NOMO-1 (cell line): ENCODE measurements around the gene FAM171A1.
"Not testable (repeated sequence)": the region's sequence is repeated elsewhere in the genome, so short reads cannot be mapped to it uniquely, and the experiment has no call there.

Source experiments
- DNase-seq, 2 experiments: peaks; one replicate each; lab custom pipeline; 2025; ENCODE audit not compliant: unreplicated experiment in 2 of 2; lab: John Stamatoyannopoulos, UW

Gene FAM171A1

DNA sequence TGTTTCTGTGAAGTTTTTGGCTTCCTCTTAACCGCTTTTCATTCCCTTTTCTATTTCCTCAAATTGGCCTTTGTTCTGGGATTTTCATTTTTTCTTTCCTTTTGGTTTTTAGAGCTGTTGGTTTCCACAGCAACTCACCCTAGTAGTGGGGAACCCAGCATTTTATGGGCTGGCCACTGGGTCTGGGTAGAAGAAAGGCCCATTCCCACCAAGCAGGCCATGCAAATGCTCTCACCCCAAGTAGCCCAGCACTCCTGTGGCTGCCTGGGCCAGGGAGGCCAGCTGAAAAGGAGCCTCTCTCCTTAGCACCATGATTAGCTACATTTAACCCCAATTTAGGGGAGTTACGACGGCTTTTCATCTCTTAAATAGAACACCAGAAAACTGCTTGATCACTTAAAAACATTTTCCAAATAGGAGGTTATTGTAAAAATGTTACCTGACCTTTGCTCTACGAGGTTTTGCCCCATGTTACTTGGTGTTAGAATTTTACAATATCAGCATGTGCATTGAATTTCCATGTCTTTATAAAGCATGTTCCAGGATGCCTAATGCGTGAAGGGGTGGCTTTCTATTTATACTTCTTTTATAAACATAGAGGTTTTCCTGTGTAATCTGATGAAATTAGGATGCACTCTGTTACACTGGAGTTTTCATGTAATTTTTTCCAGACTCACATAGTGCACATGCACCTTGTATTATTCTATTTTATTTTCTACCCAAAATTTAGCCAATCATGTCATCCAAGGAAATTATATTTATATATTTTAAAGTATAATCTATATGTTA is 75.4 kb downstream of the FAM171A1 start:
- DNase-seq = no peak

DNA sequence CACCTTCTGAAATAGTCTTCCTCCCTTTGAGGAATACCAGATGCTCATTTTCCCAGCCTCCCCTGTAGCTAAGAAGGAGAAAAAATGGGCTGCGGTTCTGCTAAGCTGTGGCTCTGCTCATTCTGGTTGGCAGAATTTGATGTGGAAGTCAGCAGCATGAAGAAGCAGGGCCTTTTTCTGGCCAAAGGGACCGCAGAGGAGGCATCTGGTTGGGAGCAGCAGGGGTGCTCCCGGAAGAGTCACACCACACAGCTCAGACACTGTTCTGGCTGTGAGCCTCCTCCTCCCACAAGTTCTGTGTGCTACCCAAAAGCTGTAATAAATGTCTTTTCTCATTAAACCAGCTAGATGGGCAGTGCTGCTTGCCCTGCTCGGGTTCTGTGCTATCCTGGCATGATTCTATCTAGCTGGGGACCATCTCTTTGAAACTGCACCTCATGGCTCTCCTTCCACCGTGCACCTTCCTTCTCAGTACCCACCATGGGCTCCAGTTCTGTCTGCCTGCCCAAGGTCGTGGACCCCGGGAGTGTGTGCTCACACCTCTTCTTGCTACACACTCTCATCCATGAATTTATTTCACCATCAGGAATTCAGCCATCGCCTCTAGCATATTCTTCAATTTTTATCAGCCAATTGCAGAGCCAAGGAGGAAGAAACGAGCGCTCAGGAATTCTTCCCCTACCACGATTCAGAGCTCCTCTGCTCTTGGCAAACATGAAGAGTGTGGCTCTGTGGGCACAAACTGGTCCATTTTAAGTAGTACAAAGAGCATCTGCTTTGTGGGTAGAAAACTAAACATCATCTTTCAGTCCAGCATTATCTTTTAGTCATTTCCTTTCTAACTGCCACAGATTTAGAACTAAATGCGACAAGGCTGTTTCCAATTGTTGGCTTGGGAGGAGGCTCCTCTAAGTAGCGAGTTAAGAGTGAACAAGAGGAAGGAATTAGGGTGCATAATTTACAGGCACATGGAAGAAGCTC is 76.9 kb downstream of the FAM171A1 start:
- DNase-seq = no peak

DNA sequence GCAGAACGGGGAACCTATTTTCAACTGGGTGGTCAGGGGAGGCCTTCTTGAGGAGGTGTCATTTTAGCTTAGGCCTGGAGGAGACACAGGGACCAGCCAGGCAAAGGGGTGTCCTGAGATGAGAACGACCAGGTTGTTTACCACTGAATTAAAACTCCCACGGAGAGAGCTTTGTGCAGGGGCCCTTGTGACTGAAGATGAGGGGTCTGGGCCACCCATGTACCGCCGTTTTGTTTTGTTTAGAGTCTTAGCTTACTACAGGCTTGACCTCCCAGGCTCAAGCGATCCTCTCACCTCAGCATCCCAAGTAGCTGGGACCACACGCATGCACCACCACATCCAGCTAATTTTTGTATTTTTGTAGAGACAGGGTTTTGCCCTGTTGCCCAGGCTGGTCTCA is 80.4 kb downstream of the FAM171A1 start:
- DNase-seq = no peak

DNA sequence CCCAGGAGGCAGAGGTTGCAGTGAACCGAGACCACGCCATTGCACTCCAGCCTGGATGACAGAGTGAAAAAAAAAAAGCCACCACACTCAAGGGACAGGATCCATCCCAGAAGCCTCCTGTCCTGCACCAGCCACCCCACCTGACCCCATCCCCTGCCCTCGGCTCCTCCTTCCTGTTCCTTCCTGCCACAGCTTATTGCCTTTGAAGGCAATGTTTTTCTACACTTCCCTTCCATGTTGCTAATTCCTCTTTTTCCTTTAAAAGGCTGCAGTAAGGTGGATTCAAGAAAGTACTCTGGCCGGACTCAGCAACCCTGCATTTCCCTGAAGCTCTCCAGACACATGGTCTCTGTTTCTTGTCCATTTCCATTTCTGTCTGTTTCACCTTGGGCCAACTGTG is 80.9 kb downstream of the FAM171A1 start:
- DNase-seq = no peak

GRCh38 chr10:15280974-15281373 is 90.1 kb downstream of the FAM171A1 start:
- no peak for DNase-seq

- DNase-seq = no peak
Observed at GRCh38 chr10:15280462-15280861, 90.6 kb downstream of the FAM171A1 start.

- no peak for DNase-seq
Observed at GRCh38 chr10:15279236-15279635, 91.9 kb downstream of the FAM171A1 start.

DNA sequence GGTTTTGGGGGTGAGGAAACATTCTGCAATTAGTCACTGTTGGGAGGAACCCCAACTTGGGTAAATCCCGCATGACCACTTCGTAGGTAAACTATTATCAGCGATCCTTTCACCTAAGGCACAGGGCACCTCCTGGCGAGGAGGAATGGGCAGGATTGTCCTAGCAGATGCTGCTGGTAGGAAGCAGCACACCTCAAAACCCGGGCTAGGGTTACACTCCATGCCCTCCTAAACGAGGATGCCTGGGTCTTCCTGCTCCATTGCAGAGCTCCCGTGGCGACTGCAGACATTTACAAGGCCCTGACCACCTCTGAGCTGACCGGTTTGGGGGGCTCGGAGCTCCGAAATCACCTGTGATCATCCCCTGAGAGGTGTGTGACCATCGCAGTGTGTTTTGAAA is 92.3 kb downstream of the FAM171A1 start:
- DNase-seq = no peak

GRCh38 chr10:15276039-15276438 is 95.0 kb downstream of the FAM171A1 start:
- DNase-seq = not testable (repeated sequence)

DNA sequence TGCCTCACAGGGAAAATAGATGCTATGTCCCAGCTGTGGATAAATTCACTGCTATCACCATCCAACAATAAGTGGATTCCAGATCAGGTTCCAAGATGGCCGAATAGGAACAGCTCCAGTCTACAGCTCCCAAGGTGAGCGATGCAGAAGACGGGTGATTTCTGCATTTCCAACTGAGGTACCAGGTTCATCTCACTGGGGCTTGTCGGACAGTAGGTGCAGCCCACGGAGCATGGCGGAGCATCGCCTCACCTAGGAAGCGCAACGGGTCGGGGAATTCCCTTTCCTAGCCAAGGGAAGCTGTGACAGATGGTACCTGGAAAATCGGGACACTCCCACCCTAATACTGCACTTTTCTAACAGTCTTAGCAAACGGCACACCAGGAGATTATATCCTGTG is 101.3 kb downstream of the FAM171A1 start:
- not testable (repeated sequence) for DNase-seq

- no peak for DNase-seq
Observed at GRCh38 chr10:15267496-15267895, 103.6 kb downstream of the FAM171A1 start.

GRCh38 chr10:15266117-15266516 is 105.0 kb downstream of the FAM171A1 start:
- no peak for DNase-seq

GRCh38 chr10:15265558-15265957 is 105.5 kb downstream of the FAM171A1 start:
- no peak for DNase-seq

- DNase-seq = no peak
Observed at GRCh38 chr10:15265056-15265455, 106.0 kb downstream of the FAM171A1 start.

GRCh38 chr10:15263657-15264323 is 107.3 kb downstream of the FAM171A1 start:
- no peak for DNase-seq

GRCh38 chr10:15262036-15262713 is 108.9 kb downstream of the FAM171A1 start:
- no peak for DNase-seq

DNA sequence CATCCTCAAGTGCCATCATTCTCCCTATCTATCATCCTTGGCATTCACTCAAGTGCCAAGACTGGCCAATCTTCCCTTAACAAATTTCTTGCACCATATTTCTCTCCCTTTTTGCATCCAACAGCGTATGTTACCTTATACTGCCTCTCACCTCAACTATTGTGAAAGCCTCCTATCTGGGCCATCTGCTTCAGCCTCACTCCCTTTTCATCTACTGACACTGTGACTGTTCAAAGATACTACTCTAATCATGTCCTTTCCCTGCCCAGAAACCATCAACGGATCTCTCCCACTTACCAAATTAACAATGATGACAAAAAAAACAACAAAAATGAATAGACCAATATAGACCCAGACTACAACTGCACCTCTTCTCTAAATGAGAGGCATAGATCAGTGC is 112.0 kb downstream of the FAM171A1 start:
- DNase-seq = no peak

GRCh38 chr10:15258255-15258654 is 112.8 kb downstream of the FAM171A1 start:
- no peak for DNase-seq

DNA sequence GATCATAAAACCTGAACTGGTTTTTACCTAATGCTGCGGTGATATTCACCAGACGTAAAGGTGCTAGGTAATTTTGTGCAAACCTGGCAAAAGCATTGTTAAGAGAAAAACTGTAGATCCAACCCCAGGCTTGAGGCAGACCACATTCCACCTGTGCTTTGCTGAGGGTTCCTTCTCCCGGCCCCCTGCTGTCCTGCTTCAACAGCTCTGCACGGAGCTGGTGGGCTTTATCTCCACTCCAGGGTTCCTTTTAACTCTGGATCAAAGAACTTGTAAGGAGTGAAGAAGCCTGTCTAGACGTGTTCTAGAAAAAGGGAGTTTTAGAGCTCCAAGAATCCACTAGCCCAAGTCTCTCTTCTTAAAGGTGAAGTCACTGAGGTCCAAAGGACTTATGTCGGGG is 115.1 kb downstream of the FAM171A1 start:
- no peak for DNase-seq

DNA sequence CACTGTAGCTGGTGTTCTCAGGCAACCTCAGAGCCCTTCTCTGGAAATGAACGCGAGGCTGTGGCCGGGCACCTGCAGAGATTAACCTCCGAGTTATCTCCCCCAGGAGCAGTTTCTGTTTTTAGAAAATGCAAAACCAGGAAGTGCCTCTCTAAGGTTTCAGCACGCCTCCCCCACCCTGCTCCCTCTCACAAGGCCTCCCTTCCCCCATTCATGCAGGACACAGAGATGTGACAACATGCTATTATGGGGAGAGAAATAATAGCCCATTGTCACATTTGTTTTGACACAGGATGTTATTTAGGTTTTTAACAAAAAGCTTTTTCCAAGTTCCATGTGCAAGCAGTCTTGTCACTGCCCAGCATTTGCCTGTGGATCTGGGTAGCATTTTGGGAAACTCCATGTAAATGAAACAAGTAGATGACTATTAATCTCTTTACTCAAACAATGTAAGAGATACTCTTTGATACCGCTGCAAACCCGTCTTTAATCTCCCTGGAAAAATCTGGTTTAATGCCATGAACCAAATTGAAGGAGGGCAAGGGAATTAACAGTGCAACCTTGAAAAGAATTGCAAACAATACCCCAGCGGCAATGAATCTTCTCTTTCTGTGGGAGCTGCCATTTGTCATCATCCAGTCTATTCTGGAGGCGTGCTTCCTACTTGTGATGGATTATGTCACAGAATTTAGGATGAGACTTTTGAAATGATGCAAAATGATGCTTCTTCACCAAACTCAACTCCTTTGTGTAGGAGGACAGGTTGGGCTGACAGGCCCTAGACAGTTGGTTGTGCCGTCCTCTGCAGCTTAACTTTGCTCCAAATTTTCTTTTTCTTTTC is 116.1 kb downstream of the FAM171A1 start:
- DNase-seq = peak; percentile 15 to 25
